Stimulated activated CD8-positive, alpha-beta memory T cell treated with anti-CD3 and anti-CD28 coated beads, Interleukin-4, amount 100 ng/mL, for 48 hours (primary cell): ENCODE measurements around the gene OR52I1.

Experiments used
- DNase-seq: peaks from one replicate; pipeline ENCODE4 v3.0.0-alpha.2; 2020

The OR52I1 gene, protein sequence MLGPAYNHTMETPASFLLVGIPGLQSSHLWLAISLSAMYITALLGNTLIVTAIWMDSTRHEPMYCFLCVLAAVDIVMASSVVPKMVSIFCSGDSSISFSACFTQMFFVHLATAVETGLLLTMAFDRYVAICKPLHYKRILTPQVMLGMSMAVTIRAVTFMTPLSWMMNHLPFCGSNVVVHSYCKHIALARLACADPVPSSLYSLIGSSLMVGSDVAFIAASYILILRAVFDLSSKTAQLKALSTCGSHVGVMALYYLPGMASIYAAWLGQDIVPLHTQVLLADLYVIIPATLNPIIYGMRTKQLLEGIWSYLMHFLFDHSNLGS

DNA sequence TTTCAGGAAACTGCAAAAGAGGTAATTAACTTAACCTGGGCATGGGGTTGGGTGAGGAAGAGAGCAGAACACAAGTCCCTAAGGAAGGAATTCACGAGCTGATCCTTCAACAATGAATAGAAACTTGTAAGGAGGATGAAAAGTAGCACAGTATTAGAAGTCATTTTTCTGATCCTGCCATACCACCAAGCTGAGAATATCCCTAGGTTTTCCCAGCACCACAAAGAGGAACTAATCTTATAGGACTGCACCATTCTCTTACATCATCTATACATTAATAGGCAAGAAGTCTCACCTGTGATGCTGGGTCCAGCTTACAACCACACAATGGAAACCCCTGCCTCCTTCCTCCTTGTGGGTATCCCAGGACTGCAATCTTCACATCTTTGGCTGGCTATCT is at the start of gene OR52I1:
TSS of gene OR52I1 (plus strand) at position 301 of the 400 bp plus-strand sequence. CDS start at position 301, 0 bp downstream.
- DNase-seq, result no peak

- no peak for DNase-seq
Measured at GRCh38 chr11:4544891-4545290, 48.9 kb upstream of the OR52I1 start, which contains the start of gene OR52M1. OR52M1 (plus strand) TSS chr11:4545191; CDS start chr11:4545191, 0 bp downstream.

DNA sequence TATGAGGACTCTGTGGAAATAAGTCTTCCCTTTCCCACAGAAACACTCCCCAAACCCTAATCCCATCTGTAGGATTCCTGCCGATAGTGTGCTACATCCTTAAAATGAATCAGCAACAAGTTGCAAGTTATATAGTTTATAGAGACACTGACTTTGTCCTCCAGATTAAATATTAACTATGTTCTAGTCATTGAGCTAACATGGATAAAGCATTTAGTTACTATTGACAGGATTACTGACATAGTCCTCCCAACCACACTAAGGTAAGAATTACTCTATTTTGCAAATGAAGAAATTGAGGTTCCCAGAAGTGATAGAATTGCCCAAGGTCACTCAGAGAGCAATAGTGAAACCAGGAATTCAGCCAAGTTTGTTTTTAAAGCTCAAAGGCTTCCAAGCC is 47.0 kb upstream of the OR52I1 start:
- no peak for DNase-seq

DNA sequence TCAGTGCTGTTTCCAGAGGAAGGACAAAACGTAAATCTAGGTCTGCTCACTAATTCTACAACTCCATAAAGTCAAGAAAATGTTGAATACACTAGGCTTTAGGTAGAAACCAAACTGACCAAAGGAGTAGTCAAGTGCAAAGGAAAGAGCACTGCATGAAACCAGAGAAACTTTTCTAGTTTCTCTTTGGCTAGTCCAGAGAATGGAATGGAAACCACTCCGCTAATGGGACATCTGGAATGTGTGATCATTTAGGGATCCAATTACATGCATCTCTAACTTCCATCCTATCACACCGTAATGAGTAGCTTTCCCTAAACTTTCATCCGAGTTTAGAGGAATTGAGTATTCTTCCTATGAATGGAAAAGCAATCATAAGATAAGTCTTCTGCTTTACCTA is 46.4 kb upstream of the OR52I1 start:
- DNase-seq, result no peak

GRCh38 chr11:4551346-4551979 is 42.4 kb upstream of the OR52I1 start:
- no peak for DNase-seq

DNA sequence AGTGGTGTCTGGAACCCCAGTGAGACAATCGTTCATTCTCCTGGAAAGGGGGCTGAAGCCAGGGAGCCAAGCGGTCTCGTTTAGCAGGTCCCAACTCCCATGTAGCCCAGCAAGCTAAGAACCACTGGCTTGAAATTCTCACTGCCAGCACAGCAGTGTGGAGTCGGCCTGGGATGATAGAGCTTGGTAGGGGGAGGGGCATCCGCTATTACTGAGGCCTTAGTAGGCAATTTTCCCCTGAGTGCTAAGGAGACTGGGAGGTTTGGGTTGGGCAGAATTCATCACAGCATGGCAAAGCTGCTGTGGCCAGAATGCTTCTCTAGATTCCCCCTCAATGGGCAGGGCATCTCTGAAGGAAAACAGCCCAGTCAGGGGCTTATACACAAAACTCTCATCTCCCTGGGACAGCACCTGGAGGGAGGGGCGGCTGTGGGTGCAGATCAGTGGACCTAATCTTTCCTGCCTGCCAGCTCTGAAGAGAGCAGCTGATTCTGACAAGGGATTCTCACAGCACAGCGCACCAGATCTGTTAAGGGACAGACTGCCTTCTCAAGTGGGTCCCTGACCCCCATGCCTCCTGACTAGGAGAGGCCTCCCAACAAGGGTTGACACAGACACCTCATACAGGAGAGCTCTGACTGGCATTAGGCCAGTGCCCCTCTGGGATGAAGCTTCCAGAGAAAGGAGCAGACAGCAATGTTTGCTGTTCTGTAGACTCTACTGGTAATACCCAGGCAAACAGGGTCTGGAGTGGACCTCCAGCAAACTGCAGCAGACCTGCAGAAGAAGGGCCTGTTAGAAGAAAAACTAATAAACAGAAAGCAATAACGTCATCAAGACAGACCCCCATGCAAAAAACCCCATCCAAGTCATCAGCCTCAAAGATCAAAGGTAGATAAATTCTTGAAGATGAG is 34.1 kb upstream of the OR52I1 start:
- DNase-seq, result no peak

GRCh38 chr11:4560467-4560866 is 33.4 kb upstream of the OR52I1 start:
- DNase-seq, result no peak

- no peak for DNase-seq
Measured at GRCh38 chr11:4565371-4565770, 28.5 kb upstream of the OR52I1 start.

- no peak for DNase-seq
Measured at GRCh38 chr11:4569075-4569474, 24.8 kb upstream of the OR52I1 start.

DNA sequence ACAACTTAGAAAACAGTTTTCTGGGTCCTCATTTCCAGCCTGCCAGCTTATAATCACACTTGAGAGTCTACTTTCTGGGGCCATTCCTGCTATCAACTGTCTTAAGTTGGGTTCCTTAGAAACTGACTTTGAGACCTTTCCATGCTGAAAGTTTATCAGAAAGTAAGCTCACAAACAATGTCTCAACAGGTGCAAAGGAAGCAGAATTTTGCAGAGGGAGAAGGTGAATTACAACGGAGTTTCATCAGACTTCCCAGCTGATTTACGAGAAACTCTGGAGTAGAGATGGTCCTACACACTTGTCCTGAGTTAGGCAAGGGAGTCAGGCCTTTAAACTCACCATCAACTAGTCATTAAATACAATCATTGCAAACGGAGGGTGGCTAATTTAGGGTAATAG is 17.0 kb upstream of the OR52I1 start:
- DNase-seq, result no peak

DNA sequence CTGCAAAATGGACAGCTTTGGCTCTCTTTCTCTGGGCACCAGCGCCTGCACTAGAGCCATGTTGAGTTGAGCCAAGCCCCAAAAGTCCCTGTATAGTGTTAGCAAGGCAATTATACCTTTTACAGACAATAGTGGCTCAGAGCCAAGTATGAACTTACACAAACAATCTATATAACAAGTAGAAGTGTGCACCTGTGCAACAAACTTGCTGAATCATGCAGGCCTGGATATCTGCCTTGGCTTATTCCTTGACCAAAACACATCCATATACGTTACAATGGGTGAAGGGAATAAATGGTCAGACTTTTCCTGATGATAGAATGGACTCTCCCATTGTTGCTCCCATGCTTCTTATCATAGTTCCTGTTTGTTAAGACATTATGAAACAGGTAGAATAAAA is 16.1 kb upstream of the OR52I1 start:
- no peak for DNase-seq

- no peak for DNase-seq
Measured at GRCh38 chr11:4578624-4579023, 15.2 kb upstream of the OR52I1 start.

- DNase-seq, result no peak
Measured at GRCh38 chr11:4580124-4580523, 13.7 kb upstream of the OR52I1 start.

DNA sequence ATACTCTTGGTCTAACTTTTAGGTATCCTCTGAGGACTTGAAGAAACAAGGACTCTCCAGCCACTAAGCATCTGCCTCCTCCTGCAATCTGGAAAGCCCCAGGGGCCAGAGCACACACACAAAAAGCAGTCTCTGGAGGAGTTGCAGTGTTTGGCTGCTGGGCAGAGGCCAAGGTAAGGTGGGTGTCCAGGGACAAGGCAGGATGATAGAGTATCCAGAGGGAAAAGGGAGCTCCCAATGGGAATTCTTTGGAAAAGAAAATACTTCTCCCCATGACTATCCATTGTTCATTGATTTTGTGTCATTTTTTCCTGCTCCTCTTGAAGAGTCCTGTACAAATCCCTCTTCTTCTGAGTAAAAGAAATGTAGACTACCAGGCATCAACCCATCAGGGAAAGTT is 12.4 kb upstream of the OR52I1 start, which contains the start of gene OR52I2:
TSS of gene OR52I2 (plus strand) at position 301 of the 400 bp plus-strand sequence.
- no peak for DNase-seq

DNA sequence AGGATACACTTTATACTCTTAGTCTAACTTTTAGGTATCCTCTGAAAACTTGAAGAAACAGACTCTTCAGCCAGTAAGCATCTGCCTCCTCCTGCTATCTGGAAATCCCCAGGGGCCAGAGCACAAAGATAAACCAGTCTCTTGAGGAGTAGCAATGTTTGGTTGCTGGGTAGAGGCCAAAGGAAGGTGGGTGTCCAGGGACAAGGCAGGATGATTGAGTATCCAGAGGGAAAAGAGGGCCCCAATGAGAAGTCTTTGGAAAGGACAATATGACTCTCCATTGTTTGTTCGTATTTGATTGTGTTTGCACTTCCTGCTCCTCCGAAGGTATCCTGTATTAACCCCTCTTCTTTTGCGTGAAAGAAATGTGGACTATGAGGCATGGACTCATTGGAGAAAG is 4.8 kb upstream of the OR52I1 start:
- no peak for DNase-seq

DNA sequence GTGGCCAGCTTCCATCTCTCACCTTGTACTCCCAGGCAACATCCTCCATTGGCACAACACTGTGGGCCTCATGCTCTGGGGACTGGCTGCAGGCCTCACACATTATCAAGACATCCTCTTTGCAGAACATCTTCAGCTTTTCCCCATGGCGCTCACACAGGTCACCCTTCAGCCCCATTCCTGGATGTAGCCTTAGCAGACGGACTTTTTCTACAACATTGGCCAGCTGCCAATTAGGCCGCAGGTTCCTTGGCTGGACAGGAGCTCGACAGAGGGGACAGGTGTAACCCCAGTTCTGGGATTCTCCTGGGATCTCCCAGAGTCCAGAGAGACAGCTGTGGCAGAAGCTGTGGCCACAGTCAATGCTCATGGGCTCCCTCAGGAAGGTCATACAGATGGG is 11.2 kb downstream of the OR52I1 start:
- no peak for DNase-seq

GRCh38 chr11:4606231-4607015 is 12.6 kb downstream of the OR52I1 start:
- no peak for DNase-seq

DNA sequence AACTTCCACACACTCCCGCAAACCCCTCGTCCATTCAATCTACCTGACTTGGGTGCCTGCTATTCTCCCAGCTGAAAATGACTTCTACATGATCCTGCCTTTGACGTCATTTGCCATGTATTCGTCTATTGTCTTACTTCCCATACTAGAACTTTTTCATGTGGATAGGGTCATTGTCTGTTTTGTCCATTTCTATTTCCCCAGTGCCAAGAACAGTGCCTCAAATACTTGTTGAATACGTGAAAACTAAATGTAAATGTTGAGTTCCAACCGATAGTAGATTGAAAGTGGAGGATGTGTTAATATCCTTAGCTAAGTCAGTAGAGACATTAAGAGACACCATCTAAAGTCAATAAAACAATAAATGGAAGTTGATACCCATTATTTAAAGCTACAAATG is 13.3 kb downstream of the OR52I1 start:
- no peak for DNase-seq

- peak; percentile 94 for DNase-seq
Measured at GRCh38 chr11:4607781-4608666, 14.2 kb downstream of the OR52I1 start, which contains the start of gene TRIM68. TRIM68 (minus strand) TSS chr11:4608231; CDS start chr11:4605504, 2,727 bp downstream.

GRCh38 chr11:4610258-4610935 is 16.6 kb downstream of the OR52I1 start:
- DNase-seq, result no peak

DNA sequence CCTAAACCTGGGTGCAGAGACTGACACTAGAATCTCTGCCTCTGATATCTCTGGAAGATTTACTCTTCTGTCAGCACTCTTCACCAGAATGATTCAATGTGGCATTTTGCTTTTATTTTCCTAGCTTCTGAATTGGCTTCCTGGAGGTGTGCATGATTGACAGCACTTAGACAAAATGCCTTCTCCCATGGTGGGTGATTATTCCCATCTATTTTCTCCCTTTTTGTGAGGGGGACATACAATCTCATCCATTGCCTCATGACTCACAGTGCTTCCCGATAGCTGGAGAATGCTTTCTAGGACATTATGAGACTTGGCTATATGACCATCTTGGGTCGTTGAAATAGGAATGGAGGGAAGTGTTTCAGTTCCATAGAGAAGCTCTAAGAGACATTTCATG is 18.1 kb downstream of the OR52I1 start:
- DNase-seq, result no peak
